ENCODE results near the gene MROH2A. TPM values are rescaled to one million over a fixed set of nuclear protein-coding genes. Genes with fewer than 3 reads are reported as not detected.
"Not testable (repeated sequence)": the region's sequence is repeated elsewhere in the genome, so short reads cannot be mapped to it uniquely, and the experiment has no call there.

MROH2A gene
- total RNA-seq, 1 donor from 2014 or later = 9.3 TPM

GRCh38 chr2:233856184-233856583, 78.1 kb downstream of the MROH2A start:
- DNase-seq (ENCODE audit: low spot score) = no peak

DNA sequence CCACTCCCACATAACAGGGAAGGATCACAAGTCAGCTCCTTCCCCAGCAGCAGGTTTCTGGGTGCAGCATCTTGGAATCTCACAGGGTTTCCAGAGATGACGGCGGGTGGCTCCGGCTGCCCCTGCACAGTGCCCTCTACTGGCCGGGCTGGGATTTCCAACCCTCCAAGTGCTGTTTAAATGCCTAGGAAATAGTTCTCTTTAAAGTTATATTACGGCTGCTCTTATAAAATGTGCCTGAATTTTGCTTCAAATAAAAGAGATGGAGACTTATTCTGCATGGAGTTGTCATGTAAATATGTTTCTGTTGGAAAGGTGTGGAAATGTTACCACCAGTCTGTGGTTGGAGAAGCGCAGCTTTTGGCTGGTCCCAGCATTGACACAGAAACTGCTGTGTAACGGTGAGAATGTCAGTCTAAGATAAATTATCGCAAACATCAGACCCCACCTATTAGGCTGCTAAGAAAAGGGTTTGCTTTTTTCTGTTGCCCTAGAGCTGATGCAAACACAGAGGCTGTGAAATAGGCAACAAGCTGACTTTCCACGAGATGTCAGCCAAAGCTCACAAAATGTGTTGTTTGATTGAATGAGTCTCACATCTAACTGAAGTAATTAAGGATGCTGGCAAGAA, 79.5 kb downstream of the MROH2A start:
- no peak for DNase-seq (ENCODE audit: low spot score)

DNA sequence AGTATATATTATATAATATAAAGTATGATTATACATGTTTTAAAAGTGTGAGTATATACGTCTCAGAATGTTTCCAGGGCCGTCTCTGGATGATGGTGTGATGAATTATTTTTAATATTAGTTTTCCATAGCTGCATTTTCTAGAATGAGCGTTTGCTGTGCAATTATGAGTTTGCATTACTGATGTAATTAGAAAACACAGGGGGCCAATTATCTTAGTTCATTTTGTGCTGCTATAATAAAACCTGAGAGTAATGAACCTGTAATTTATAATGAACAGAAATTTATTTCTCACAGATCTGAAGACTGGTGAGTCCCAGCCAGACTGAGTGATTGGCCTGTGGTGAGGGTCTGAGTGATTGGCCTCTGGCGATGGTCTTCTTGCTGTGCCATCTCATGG, 80.2 kb downstream of the MROH2A start:
- no peak for DNase-seq (ENCODE audit: low spot score)

DNA sequence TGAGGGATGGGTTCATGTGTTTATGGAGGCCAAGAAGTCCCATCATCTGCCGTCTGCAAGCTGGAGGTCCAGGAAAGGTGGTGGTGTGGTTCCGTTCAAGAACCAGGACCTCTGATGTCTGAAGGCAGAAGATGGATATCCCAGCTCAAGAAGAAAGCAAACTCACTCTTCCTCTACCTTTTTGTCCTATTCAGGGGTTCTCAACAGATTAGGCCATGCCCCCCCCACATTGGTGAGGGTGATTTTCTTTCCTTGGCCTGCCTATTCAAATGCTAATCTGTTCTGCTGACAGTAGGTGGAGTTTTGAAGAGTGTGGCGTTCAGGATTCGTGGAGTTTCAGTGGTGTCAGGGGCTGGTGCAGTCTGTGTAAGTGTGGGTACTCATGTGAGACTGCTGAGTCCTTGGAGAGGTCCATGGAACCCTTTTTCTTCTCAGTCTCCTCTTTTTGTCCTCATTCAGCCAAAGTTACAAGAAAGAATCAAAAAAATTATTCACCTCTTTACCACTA, 84.2 kb downstream of the MROH2A start:
- DNase-seq (ENCODE audit: low spot score) = no peak

DNA sequence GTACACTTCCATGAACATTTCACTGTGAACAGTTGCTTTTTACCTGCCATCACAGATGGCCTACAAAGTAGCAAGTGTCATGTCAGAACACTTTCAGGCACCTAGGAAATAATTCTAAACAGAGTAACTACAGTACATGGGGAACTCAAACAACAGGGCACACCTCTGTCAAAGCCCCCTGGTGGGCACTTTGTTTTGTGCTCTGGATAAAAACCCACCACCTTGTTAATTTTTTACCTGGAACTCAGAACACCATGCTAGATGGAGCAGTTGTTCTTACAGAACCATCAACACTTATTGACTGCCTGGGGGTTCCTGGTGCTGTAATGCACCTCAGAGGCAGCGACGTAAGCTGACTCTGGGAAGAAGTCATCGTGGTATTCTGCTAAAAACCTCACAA, 87.7 kb downstream of the MROH2A start:
- DNase-seq (ENCODE audit: low spot score) = no peak

GRCh38 chr2:233866479-233866878, 88.3 kb downstream of the MROH2A start:
- no peak for DNase-seq (ENCODE audit: low spot score)

- no peak for DNase-seq (ENCODE audit: low spot score)
Observed at GRCh38 chr2:233867993-233868532, 89.9 kb downstream of the MROH2A start, which contains the start of gene MSL3B. Gene MSL3B, minus strand, starts transcription at chr2:233868386.

DNA sequence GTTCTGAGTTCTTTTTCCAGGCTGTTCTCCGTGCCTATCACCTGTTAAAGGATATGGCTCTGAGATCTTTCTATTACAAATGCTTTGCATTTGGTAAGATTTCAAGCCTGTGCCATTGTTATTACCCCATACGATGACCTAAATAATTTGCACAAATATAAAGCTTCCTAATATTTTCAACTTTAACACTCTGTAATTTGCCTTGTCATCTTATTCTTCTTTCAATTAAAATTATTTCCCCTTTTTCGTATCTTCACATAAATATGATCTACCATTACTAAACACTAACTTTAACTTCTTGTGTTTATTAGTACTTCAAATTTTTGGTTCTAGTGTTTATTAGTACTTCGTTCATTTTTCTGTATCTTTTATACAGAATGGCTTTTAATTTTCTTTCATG, 93.3 kb downstream of the MROH2A start:
- no peak for DNase-seq (ENCODE audit: low spot score)

GRCh38 chr2:233872125-233872524, 94.0 kb downstream of the MROH2A start:
- not testable (repeated sequence) for DNase-seq (ENCODE audit: low spot score)

- no peak for DNase-seq (ENCODE audit: low spot score)
Observed at GRCh38 chr2:233882353-233882752, 104.2 kb downstream of the MROH2A start.

Other genes with a start within 250 kb of the MROH2A start
- gene USP40, start 211.5 kb upstream of the MROH2A start, total RNA-seq = 79.2 TPM
- gene UGT1A8, start 160.7 kb upstream of the MROH2A start, total RNA-seq = 4.4 TPM
- 3.0 TPM for gene UGT1A10, start 141.9 kb upstream of the MROH2A start, total RNA-seq
- gene UGT1A9, start 106.4 kb upstream of the MROH2A start, total RNA-seq = 1.5 TPM
- gene UGT1A7, start 96.4 kb upstream of the MROH2A start, total RNA-seq = 7.7 TPM
- 134 TPM for gene UGT1A6, start 85.4 kb upstream of the MROH2A start, total RNA-seq
- 21.3 TPM for gene UGT1A5, start 65.4 kb upstream of the MROH2A start, total RNA-seq
- gene UGT1A4, start 59.6 kb upstream of the MROH2A start, total RNA-seq = 23.2 TPM
- gene UGT1A3, start 49.3 kb upstream of the MROH2A start, total RNA-seq = 20.8 TPM
- gene UGT1A1, start 18.1 kb upstream of the MROH2A start, total RNA-seq = 21.8 TPM
- gene HJURP, start 76.2 kb downstream of the MROH2A start, total RNA-seq = 0.31 TPM
- not detected for gene TRPM8, start 139.0 kb downstream of the MROH2A start, total RNA-seq